HCT116 (cell line): ENCODE data around the gene PTPRQ. TPM values are rescaled to one million over a fixed set of nuclear protein-coding genes. Genes with fewer than 3 reads are reported as not detected.

Experiments used
- ATAC-seq: fragments of 200-7000 bp; cut with Tn5 transposase; 2 replicates; pipeline ENCODE4 v1.9.1; 2020; ENCODE audit warnings: mild to moderate bottlenecking, moderate library complexity
- BruUV-seq: library from RNA; stranded (reverse); fragments of 400-500 nt; replicated peaks from 2 replicates; lab custom pipeline; 2021; lab: Mats Ljungman, UMichigan
- CTCF ChIA-PET: fragments of 300-600 bp; sonication (Branson Sonifier 250); formaldehyde crosslinking; loops from one replicate; lab custom pipeline; 2021; ENCODE audit warnings: antibody characterized with exemption; lab: Charles Lee
- POLR2A ChIA-PET: fragments of 300-600, 350-600 bp; sonication (Branson Sonifier 250); formaldehyde crosslinking; loops from one replicate; lab custom pipeline; 2021; ENCODE audit warnings: antibody characterized with exemption; lab: Charles Lee
- RAD21 ChIA-PET, 2 experiments: fragments of 300-600 bp; sonication (Branson Sonifier 250); formaldehyde crosslinking; loops; one replicate each; lab custom pipeline; 2023; ENCODE audit warnings: low total read pairs in 2 of 2; ENCODE audit not compliant: uncharacterized antibody in 2 of 2, unreplicated experiment in 2 of 2, low non-redundant PET in 1 of 2; lab: Charles Lee
- DNase-seq: peaks from one replicate; pipeline ENCODE4 v3.0.0-alpha.2; 2010; ENCODE audit warnings: low read depth, low spot score
- H2AFZ ChIP-seq: fragments of 200-600 bp; shearing (Covaris generic), sonication (generic); 2 replicates; pipeline ENCODE4 v1.6.1; 2017; ENCODE audit warnings: low read depth, mixed run types, mixed read lengths, antibody characterized with exemption, low read length; ENCODE audit not compliant: poor library complexity, severe bottlenecking
- H3K27ac ChIP-seq: 2 replicates; pipeline ENCODE4 v1.5.1; 2012; ENCODE audit warnings: low read depth, low read length
- H3K27me3 ChIP-seq: fragments of 200-600 bp; sonication (generic); 2 replicates; pipeline ENCODE4 v1.6.1; 2016; ENCODE audit warnings: mixed run types, low read length, mixed read lengths; ENCODE audit not compliant: insufficient read depth
- H3K36me3 ChIP-seq, 2 experiments: fragments of 200-500 bp in 1 of 2; fragments of 200-600 bp in 1 of 2; sonication (Bioruptor generic) in 1 of 2; sonication (generic) in 1 of 2; 2 replicates each; pipeline versions ENCODE4 v1.5.1 to v1.6.1; 2014 to 2016; ENCODE audit warnings: low read length in 2 of 2, inconsistent platforms in 1 of 2, mixed read lengths in 1 of 2, mixed run types in 1 of 2; ENCODE audit not compliant: insufficient read depth in 2 of 2, control insufficient read depth in 1 of 2
- H3K4me1 ChIP-seq, 2 experiments: fragments of 200-600 bp in 1 of 2; sonication (generic) in 1 of 2; 2 replicates each; pipeline versions ENCODE4 v1.5.1 to v1.6.1; 2012 to 2017; ENCODE audit warnings: low read length in 2 of 2, inconsistent platforms in 1 of 2, mild to moderate bottlenecking in 1 of 2, mixed read lengths in 1 of 2, mixed run types in 1 of 2, moderate library complexity in 1 of 2; ENCODE audit not compliant: insufficient read depth in 2 of 2, control insufficient read depth in 1 of 2
- H3K4me2 ChIP-seq: fragments of 200-600 bp; sonication (generic); 2 replicates; pipeline ENCODE4 v1.6.1; 2017; ENCODE audit warnings: mixed run types, low read length, mixed read lengths
- H3K4me3 ChIP-seq, 2 experiments: fragments of 200-600 bp in 1 of 2; sonication (generic) in 1 of 2; replicated peaks in 1 of 2; 2 replicates each; pipeline ENCODE4 v1.5.1; 2011 to 2016; ENCODE audit warnings: low read length in 2 of 2, control low read depth in 1 of 2, low read depth in 1 of 2, mild to moderate bottlenecking in 1 of 2, mixed read lengths in 1 of 2, mixed run types in 1 of 2
- H3K79me2 ChIP-seq: fragments of 200-600 bp; sonication (generic); 2 replicates; pipeline ENCODE4 v1.6.1; 2017; ENCODE audit warnings: mild to moderate bottlenecking, mixed run types, low read length, moderate library complexity, mixed read lengths; ENCODE audit not compliant: insufficient read depth
- H3K9ac ChIP-seq: fragments of 200-600 bp; sonication (generic); 2 replicates; pipeline ENCODE4 v1.6.1; 2016; ENCODE audit warnings: low read length, mixed read lengths
- H3K9me2 ChIP-seq: fragments of 200-600 bp; sonication (generic), shearing (Covaris generic); 2 replicates; pipeline ENCODE4 v1.6.1; 2017; ENCODE audit warnings: mixed run types, mild to moderate bottlenecking, moderate library complexity; ENCODE audit not compliant: insufficient read depth
- H3K9me3 ChIP-seq, 2 experiments: fragments of 200-500 bp in 1 of 2; fragments of 200-600 bp in 1 of 2; sonication (Bioruptor generic) in 1 of 2; sonication (generic) in 1 of 2; 2 replicates each; pipeline ENCODE4 v1.6.1; 2014 to 2017; ENCODE audit warnings: low read length in 2 of 2, mixed read lengths in 2 of 2, inconsistent platforms in 1 of 2, low read depth in 1 of 2, mild to moderate bottlenecking in 1 of 2, mixed run types in 1 of 2, moderate library complexity in 1 of 2; ENCODE audit not compliant: control insufficient read depth in 1 of 2, insufficient read depth in 1 of 2
- H4K20me1 ChIP-seq: fragments of 200-600 bp; sonication (generic), shearing (Covaris generic); 2 replicates; pipeline ENCODE4 v1.6.1; 2017; ENCODE audit warnings: mixed run types, mild to moderate bottlenecking, moderate library complexity; ENCODE audit not compliant: insufficient read depth
- ATF3 ChIP-seq: IDR thresholded peaks from 2 replicates; pipeline ENCODE4 v1.6.1; 2012
- CTCF ChIP-seq, 3 experiments: fragments of 200-600 bp in 1 of 3; sonication (generic) in 1 of 3; IDR thresholded peaks in 2 of 3; conservative IDR thresholded peaks in 1 of 3; 2 replicates each; pipeline ENCODE4 v1.5.1; 2012 to 2017; ENCODE audit warnings: low read depth in 2 of 3, low read length in 2 of 3, antibody characterized with exemption in 1 of 3, borderline replicate concordance in 1 of 3, control low read depth in 1 of 3, mild to moderate bottlenecking in 1 of 3, mixed read lengths in 1 of 3, mixed run types in 1 of 3, moderate library complexity in 1 of 3; ENCODE audit not compliant: insufficient read depth in 1 of 3
- ELF1 ChIP-seq: IDR thresholded peaks from 2 replicates; pipeline ENCODE4 v1.6.1; 2012; ENCODE audit warnings: low read depth, borderline replicate concordance
- EZH2 ChIP-seq: fragments of 200-600 bp; sonication (generic); IDR thresholded peaks from 2 replicates; pipeline ENCODE4 v1.6.1; 2017; ENCODE audit warnings: antibody characterized with exemption, mixed run types
- JUND ChIP-seq: IDR thresholded peaks from 2 replicates; pipeline ENCODE4 v1.6.1; 2012
- MAX ChIP-seq: IDR thresholded peaks from 2 replicates; pipeline ENCODE4 v1.6.1; 2012
- SP1 ChIP-seq: IDR thresholded peaks from 2 replicates; pipeline ENCODE4 v1.6.1; 2012; ENCODE audit warnings: low read depth
- SRF ChIP-seq: IDR thresholded peaks from 2 replicates; pipeline ENCODE4 v1.6.1; 2012; ENCODE audit warnings: low read depth
- ZNF274 ChIP-seq: fragments of 200-500 bp; sonication (Bioruptor generic); IDR thresholded peaks from 2 replicates; pipeline ENCODE4 v1.6.1; 2014; ENCODE audit warnings: mild to moderate bottlenecking, low read depth, low read length, inconsistent platforms
- intact Hi-C: fragments of 100-400 bp; cut with micrococcal nuclease; formaldehyde crosslinking; loops from 2 replicates; pipeline ENCODE4 v1.10.0; 2022
- total RNA-seq: library from RNA; stranded (reverse); gene quantifications from one replicate; pipeline ENCODE4 v1.2.1, GENCODE V29; 2021; ENCODE audit not compliant: unreplicated experiment

PTPRQ gene
- total RNA-seq, 1 experiment from 2014 or later = not detected

- no peak overlapping the region for H3K4me2 ChIP-seq
- H3K27ac ChIP-seq = no peak overlapping the region
- RAD21 ChIA-PET = no interaction called here
- POLR2A ChIA-PET = no interaction called here
- no peak overlapping the region for H3K9ac ChIP-seq
- H3K79me2 ChIP-seq = no peaks in the 10 kb centered on the region
- H3K9me3 ChIP-seq = no peaks in the 10 kb centered on the region
- no peak overlapping the region for H2AFZ ChIP-seq
- BruUV-seq = no TSS peak
- H3K4me3 ChIP-seq = no peak overlapping the region
- no peaks in the 10 kb centered on the region for H3K4me1 ChIP-seq
- no peaks in the 10 kb centered on the region for H4K20me1 ChIP-seq
- H3K27me3 ChIP-seq = peaks cover 13% of the 10 kb centered on the region; the same call in 1 of the 2 replicates
- no peaks in the 10 kb centered on the region for H3K36me3 ChIP-seq
- DNase-seq (no peak), ATAC-seq (no peak)
- no peaks in the 10 kb centered on the region for H3K9me2 ChIP-seq
- no peak for TF ChIP-seq SP1
- no peak for TF ChIP-seq ELF1
- TF ChIP-seq ZNF274 = no peak
- no peak for TF ChIP-seq SRF
- intact Hi-C loops = no loop called here
- CTCF ChIA-PET = no interaction called here
Observed at GRCh38 chr12:80690513-80690912, 246.5 kb downstream of the PTPRQ start.

GRCh38 chr12:80692114-80692513 lies 248.1 kb downstream of the PTPRQ start:
- H3K27ac ChIP-seq = no peak overlapping the region
- intact Hi-C loops = no loop called here
- no peak overlapping the region for H3K4me2 ChIP-seq
- no peaks in the 10 kb centered on the region for H3K36me3 ChIP-seq
- H4K20me1 ChIP-seq = no peaks in the 10 kb centered on the region
- H3K9me2 ChIP-seq = no peaks in the 10 kb centered on the region
- H3K4me1 ChIP-seq = no peaks in the 10 kb centered on the region
- H3K9me3 ChIP-seq = no peaks in the 10 kb centered on the region
- BruUV-seq = no TSS peak
- no peak overlapping the region for H2AFZ ChIP-seq
- ChIA-PET CTCF (no interaction called here), POLR2A (no interaction called here), RAD21 (no interaction called here)
- H3K4me3 ChIP-seq = no peak overlapping the region
- TF ChIP-seq MAX = no peak
- no peak for TF ChIP-seq ATF3
- no peak for TF ChIP-seq ZNF274
- no peak for TF ChIP-seq EZH2
- TF ChIP-seq JUND = no peak
- TF ChIP-seq CTCF (IDR thresholded peaks at IDR 0.05 in 2 of 3, conservative IDR thresholded peaks at IDR 0.05 in 1 of 3; ENCODE audit: borderline replicate concordance in 1 of 3, insufficient read depth in 1 of 3, low read depth in 2 of 3, low read length in 2 of 3) = no peak
- DNase-seq (no peak), ATAC-seq (no peak)
- no peak overlapping the region for H3K9ac ChIP-seq
- H3K79me2 ChIP-seq = no peaks in the 10 kb centered on the region
- 0 out of 2 replicates have a peak, but pooled peaks cover 8% of the 10 kb centered on the region for H3K27me3 ChIP-seq
